Caco-2 (cell line): ENCODE data around the gene EGFL6. TPM values are rescaled to one million over a fixed set of nuclear protein-coding genes. Genes with fewer than 3 reads are reported as not detected.

Source experiments
- BruUV-seq: library from RNA; stranded (reverse); fragments of 400-500 nt; replicated peaks from 2 replicates; lab custom pipeline; 2021; lab: Mats Ljungman, UMichigan
- CTCF ChIA-PET: fragments of 300-600 bp; sonication (Branson Sonifier 250); formaldehyde crosslinking; loops from one replicate; lab custom pipeline; 2022; ENCODE audit warnings: antibody characterized with exemption; lab: Charles Lee
- POLR2A ChIA-PET: fragments of 300-600 bp; sonication (Branson Sonifier 250); formaldehyde crosslinking; loops from one replicate; lab custom pipeline; 2022; ENCODE audit warnings: antibody characterized with exemption; lab: Charles Lee
- DNase-seq, 2 experiments: peaks; one replicate each; pipeline versions ENCODE4 v3.0.0 to v3.0.0-alpha.2; 2020 to 2022
- H3K27me3 ChIP-seq: replicated peaks from 2 replicates; pipeline ENCODE4 v1.6.0; 2011; ENCODE audit warnings: low read length; ENCODE audit not compliant: control insufficient read depth, insufficient read depth
- H3K36me3 ChIP-seq: 2 replicates; pipeline ENCODE4 v1.5.1; 2011; ENCODE audit warnings: low read length; ENCODE audit not compliant: control insufficient read depth, insufficient read depth
- H3K4me1 ChIP-seq: fragments of 250-450 bp; sonication (Bioruptor Pico); 2 replicates; pipeline ENCODE4 v1.5.1; 2020; ENCODE audit warnings: mild to moderate bottlenecking
- H3K4me3 ChIP-seq: 2 replicates; pipeline ENCODE4 v1.5.1; 2011; ENCODE audit warnings: low read depth, mild to moderate bottlenecking, control low read depth, low read length
- H3K9me3 ChIP-seq: fragments of 250-450 bp; sonication (Bioruptor Pico); 2 replicates; pipeline ENCODE4 v1.5.1; 2020; ENCODE audit warnings: mild to moderate bottlenecking, moderate library complexity
- H3K27ac Mint-ChIP-seq: one replicate; pipeline ENCODE4 v1.8.0; 2022; ENCODE audit warnings: mixed read lengths; ENCODE audit not compliant: unreplicated experiment
- H3K27me3 Mint-ChIP-seq: one replicate; pipeline ENCODE4 v1.8.0; 2022; ENCODE audit warnings: mixed read lengths; ENCODE audit not compliant: insufficient read depth, unreplicated experiment
- H3K36me3 Mint-ChIP-seq: one replicate; pipeline ENCODE4 v1.8.0; 2022; ENCODE audit warnings: mild to moderate bottlenecking, mixed read lengths; ENCODE audit not compliant: insufficient read depth, unreplicated experiment
- H3K4me1 Mint-ChIP-seq: one replicate; pipeline ENCODE4 v1.8.0; 2022; ENCODE audit warnings: low read depth, mixed read lengths; ENCODE audit not compliant: unreplicated experiment
- H3K4me3 Mint-ChIP-seq: one replicate; pipeline ENCODE4 v1.8.0; 2022; ENCODE audit warnings: mild to moderate bottlenecking, moderate library complexity, mixed read lengths; ENCODE audit not compliant: unreplicated experiment
- H3K9me3 Mint-ChIP-seq: one replicate; pipeline ENCODE4 v1.8.0; 2022; ENCODE audit warnings: mixed read lengths; ENCODE audit not compliant: unreplicated experiment
- intact Hi-C: fragments of 100-400 bp; cut with micrococcal nuclease; formaldehyde crosslinking; loops from one replicate; pipeline ENCODE4 v1.10.0; 2022; ENCODE audit not compliant: unreplicated experiment
- microRNA-seq: library from miRNA; unstranded; fragments of <30 nt; microRNA quantifications from one replicate; pipeline ENCODE4 v1.2.0, GENCODE V29; 2022
- total RNA-seq: library from RNA; stranded (reverse); gene quantifications from 2 replicates; pipeline ENCODE4 v1.2.3, GENCODE V29; 2022
- TF ChIP-seq, protein P1 (sequence below), 2 experiments: fragments of 200-600 bp in 1 of 2; IDR thresholded peaks; 1 replicate in 1 of 2; 2 replicates in 1 of 2; pipeline versions ENCODE4 v1.5.1 to v1.8.0; 2011 to 2022; ENCODE audit warnings: antibody characterized with exemption in 1 of 2, control low read depth in 1 of 2, inconsistent platforms in 1 of 2, low read depth in 1 of 2, low read length in 1 of 2, mild to moderate bottlenecking in 1 of 2, moderate library complexity in 1 of 2; ENCODE audit not compliant: insufficient read depth in 1 of 2, severe bottlenecking in 1 of 2, unreplicated experiment in 1 of 2

The EGFL6 gene
- total RNA-seq, 1 experiment from 2014 or later: 0.16 TPM

DNA sequence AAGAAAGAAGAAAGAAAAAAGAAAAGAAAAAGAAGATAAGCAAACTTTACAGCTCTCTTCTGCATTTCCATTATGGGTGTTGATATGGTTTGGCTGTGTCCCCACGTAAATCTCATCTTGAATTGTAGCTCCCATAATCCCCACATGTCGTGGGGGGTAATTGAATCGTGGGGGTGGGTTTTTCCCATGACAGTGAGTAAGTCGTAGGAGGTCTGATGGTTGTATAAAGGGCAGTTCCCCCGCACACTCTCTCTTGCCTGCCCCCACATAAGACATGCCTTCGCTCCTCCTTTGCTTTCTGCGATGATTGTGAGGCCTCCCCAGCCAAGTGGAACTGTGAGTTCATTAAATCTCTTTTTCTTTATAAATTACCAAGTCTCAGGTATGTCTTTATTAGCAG lies 112.2 kb downstream of the EGFL6 start:
- TF ChIP-seq, protein P1, sequence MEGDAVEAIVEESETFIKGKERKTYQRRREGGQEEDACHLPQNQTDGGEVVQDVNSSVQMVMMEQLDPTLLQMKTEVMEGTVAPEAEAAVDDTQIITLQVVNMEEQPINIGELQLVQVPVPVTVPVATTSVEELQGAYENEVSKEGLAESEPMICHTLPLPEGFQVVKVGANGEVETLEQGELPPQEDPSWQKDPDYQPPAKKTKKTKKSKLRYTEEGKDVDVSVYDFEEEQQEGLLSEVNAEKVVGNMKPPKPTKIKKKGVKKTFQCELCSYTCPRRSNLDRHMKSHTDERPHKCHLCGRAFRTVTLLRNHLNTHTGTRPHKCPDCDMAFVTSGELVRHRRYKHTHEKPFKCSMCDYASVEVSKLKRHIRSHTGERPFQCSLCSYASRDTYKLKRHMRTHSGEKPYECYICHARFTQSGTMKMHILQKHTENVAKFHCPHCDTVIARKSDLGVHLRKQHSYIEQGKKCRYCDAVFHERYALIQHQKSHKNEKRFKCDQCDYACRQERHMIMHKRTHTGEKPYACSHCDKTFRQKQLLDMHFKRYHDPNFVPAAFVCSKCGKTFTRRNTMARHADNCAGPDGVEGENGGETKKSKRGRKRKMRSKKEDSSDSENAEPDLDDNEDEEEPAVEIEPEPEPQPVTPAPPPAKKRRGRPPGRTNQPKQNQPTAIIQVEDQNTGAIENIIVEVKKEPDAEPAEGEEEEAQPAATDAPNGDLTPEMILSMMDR (IDR thresholded peaks at IDR 0.05; ENCODE audit: insufficient read depth in 1 of 2, low read depth in 1 of 2, low read length in 1 of 2, severe bottlenecking in 1 of 2, unreplicated experiment in 1 of 2): no peak
- Mint-ChIP-seq H3K9me3 (no peaks in the 10 kb centered on the region), H3K27ac (no peak overlapping the region), H3K4me1 (peaks cover 6% of the 10 kb centered on the region), H3K27me3 (no peaks in the 10 kb centered on the region), H3K4me3 (no peak overlapping the region), H3K36me3 (no peaks in the 10 kb centered on the region)
- Histone ChIP-seq H3K4me1 (no peaks in the 10 kb centered on the region), H3K4me3 (no peak overlapping the region), H3K36me3 (no peaks in the 10 kb centered on the region), H3K27me3 (no peaks in the 10 kb centered on the region), H3K9me3 (no peaks in the 10 kb centered on the region)
- intact Hi-C loops: no loop called here
- DNase-seq: no peak
- no TSS peak for BruUV-seq
- ChIA-PET POLR2A (no interaction called here), CTCF (interaction anchor here (0.7 kb wide), 1 partner anchor 23 kb away, joined by 3 read pairs; no protein-coding TSS in a partner anchor)

Small RNA genes lying within 50 kb of the gene (microRNA-seq; reads per million reads assigned to microRNA genes)
- not detected for gene MIR6086

Other genes starting within 250 kb of the EGFL6 start
- not detected in 2 replicates for gene ATXN3L, start 249.5 kb upstream of the EGFL6 start, total RNA-seq
- gene TCEANC, start 83.5 kb downstream of the EGFL6 start, total RNA-seq: 1.6 and 2.0 TPM in 2 replicates
- gene RAB9A, start 119.5 kb downstream of the EGFL6 start, total RNA-seq: 22.9 and 25.5 TPM in 2 replicates
- 19.3 and 19.4 TPM in 2 replicates for gene TRAPPC2, start 165.0 kb downstream of the EGFL6 start, total RNA-seq
- 33.9 and 34.0 TPM in 2 replicates for gene OFD1, start 165.1 kb downstream of the EGFL6 start, total RNA-seq
- gene GPM6B, start 247.5 kb downstream of the EGFL6 start, total RNA-seq: 0.09 TPM in 1 of 2 replicates, not detected in the other